Measurements from ENCODE around the gene ZNF71. TPM values are rescaled to one million over a fixed set of nuclear protein-coding genes. Genes with fewer than 3 reads are reported as not detected.

The ZNF71 gene
- total RNA-seq, 1 experiment from 2014 or later, result 8.0 TPM

DNA sequence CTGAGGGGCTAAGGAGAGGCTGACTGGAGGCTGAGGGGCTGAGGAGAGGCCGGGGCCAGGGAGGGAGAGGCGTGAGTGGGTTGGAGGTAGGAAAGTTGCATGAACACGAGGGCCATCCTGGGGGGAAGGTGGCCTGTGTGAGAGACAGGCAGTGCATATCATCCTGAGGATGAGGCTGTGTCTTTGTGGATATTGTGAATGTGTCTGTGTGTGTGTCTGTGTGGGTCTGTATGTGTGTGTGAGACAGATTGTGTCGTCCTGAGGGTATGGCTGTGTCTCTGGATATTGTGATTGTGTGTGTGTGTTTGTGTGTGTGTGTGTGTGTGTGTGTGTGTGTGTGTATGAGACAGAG is 422 bp downstream of the ZNF71 start (continued):
- TF ChIP-seq, protein P1, sequence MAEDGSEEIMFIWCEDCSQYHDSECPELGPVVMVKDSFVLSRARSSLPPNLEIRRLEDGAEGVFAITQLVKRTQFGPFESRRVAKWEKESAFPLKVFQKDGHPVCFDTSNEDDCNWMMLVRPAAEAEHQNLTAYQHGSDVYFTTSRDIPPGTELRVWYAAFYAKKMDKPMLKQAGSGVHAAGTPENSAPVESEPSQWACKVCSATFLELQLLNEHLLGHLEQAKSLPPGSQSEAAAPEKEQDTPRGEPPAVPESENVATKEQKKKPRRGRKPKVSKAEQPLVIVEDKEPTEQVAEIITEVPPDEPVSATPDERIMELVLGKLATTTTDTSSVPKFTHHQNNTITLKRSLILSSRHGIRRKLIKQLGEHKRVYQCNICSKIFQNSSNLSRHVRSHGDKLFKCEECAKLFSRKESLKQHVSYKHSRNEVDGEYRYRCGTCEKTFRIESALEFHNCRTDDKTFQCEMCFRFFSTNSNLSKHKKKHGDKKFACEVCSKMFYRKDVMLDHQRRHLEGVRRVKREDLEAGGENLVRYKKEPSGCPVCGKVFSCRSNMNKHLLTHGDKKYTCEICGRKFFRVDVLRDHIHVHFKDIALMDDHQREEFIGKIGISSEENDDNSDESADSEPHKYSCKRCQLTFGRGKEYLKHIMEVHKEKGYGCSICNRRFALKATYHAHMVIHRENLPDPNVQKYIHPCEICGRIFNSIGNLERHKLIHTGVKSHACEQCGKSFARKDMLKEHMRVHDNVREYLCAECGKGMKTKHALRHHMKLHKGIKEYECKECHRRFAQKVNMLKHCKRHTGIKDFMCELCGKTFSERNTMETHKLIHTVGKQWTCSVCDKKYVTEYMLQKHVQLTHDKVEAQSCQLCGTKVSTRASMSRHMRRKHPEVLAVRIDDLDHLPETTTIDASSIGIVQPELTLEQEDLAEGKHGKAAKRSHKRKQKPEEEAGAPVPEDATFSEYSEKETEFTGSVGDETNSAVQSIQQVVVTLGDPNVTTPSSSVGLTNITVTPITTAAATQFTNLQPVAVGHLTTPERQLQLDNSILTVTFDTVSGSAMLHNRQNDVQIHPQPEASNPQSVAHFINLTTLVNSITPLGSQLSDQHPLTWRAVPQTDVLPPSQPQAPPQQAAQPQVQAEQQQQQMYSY (CRISPR knock-in tag; IDR thresholded peaks at IDR 0.05), result no peak
- TF ChIP-seq NR2C2 (CRISPR knock-in tag; IDR thresholded peaks at IDR 0.05) (no peak), JAZF1 (CRISPR knock-in tag; IDR thresholded peaks at IDR 0.05) (no peak)

DNA sequence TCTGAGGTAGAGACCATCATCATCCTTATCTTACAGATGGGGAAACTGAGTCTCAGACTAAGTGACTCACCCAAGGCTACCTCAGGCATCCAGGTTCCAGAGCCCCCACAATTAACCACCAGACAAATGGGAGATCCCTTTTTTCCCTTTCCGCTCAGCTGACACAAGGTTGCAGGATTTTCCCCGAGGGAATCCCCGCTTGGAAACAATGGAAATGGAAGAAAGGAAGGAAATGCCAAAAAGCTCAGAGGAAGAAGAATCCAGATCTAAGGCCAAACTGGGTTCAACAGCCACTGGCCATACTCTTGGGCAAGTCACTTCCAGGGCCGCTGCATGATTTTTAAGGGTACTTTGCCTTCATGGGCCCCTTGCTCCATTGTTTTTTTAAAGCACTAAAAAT is 1.6 kb downstream of the ZNF71 start:
- no peak for TF ChIP-seq SMAD4 (CRISPR knock-in tag; IDR thresholded peaks at IDR 0.05)
- TF ChIP-seq ZNF317 (CRISPR knock-in tag; IDR thresholded peaks at IDR 0.05; ENCODE audit: borderline replicate concordance, low read depth), result no peak
- no peak for TF ChIP-seq HMGA2 (CRISPR knock-in tag; IDR thresholded peaks at IDR 0.05)
- TF ChIP-seq, protein P2, sequence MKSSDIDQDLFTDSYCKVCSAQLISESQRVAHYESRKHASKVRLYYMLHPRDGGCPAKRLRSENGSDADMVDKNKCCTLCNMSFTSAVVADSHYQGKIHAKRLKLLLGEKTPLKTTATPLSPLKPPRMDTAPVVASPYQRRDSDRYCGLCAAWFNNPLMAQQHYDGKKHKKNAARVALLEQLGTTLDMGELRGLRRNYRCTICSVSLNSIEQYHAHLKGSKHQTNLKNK (CRISPR knock-in tag; IDR thresholded peaks at IDR 0.05), result no peak
- no peak for TF ChIP-seq RELA (CRISPR knock-in tag; IDR thresholded peaks at IDR 0.05; ENCODE audit: borderline replicate concordance)
- TF ChIP-seq OVOL2 (CRISPR knock-in tag; IDR thresholded peaks at IDR 0.05; ENCODE audit: borderline replicate concordance), result no peak
- TF ChIP-seq, protein P3, sequence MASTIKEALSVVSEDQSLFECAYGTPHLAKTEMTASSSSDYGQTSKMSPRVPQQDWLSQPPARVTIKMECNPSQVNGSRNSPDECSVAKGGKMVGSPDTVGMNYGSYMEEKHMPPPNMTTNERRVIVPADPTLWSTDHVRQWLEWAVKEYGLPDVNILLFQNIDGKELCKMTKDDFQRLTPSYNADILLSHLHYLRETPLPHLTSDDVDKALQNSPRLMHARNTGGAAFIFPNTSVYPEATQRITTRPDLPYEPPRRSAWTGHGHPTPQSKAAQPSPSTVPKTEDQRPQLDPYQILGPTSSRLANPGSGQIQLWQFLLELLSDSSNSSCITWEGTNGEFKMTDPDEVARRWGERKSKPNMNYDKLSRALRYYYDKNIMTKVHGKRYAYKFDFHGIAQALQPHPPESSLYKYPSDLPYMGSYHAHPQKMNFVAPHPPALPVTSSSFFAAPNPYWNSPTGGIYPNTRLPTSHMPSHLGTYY (CRISPR knock-in tag; IDR thresholded peaks at IDR 0.05), result no peak
- no peak for TF ChIP-seq NFYB (CRISPR knock-in tag; conservative IDR thresholded peaks at IDR 0.05; ENCODE audit: low read depth)
- TF ChIP-seq NR3C1 (CRISPR knock-in tag; conservative IDR thresholded peaks at IDR 0.05; ENCODE audit: low read depth), result no peak
- TF ChIP-seq, protein P4, sequence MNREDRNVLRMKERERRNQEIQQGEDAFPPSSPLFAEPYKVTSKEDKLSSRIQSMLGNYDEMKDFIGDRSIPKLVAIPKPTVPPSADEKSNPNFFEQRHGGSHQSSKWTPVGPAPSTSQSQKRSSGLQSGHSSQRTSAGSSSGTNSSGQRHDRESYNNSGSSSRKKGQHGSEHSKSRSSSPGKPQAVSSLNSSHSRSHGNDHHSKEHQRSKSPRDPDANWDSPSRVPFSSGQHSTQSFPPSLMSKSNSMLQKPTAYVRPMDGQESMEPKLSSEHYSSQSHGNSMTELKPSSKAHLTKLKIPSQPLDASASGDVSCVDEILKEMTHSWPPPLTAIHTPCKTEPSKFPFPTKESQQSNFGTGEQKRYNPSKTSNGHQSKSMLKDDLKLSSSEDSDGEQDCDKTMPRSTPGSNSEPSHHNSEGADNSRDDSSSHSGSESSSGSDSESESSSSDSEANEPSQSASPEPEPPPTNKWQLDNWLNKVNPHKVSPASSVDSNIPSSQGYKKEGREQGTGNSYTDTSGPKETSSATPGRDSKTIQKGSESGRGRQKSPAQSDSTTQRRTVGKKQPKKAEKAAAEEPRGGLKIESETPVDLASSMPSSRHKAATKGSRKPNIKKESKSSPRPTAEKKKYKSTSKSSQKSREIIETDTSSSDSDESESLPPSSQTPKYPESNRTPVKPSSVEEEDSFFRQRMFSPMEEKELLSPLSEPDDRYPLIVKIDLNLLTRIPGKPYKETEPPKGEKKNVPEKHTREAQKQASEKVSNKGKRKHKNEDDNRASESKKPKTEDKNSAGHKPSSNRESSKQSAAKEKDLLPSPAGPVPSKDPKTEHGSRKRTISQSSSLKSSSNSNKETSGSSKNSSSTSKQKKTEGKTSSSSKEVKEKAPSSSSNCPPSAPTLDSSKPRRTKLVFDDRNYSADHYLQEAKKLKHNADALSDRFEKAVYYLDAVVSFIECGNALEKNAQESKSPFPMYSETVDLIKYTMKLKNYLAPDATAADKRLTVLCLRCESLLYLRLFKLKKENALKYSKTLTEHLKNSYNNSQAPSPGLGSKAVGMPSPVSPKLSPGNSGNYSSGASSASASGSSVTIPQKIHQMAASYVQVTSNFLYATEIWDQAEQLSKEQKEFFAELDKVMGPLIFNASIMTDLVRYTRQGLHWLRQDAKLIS (CRISPR knock-in tag; IDR thresholded peaks at IDR 0.05; ENCODE audit: borderline replicate concordance), result no peak
- Mint-ChIP-seq H3K4me1 (peaks cover 11% of the 10 kb centered on the region), H3K36me3 (peaks cover 24% of the 10 kb centered on the region), H3K9me3 (peaks cover 33% of the 10 kb centered on the region), H3K27me3 (ENCODE audit: low read depth) (peaks cover 19% of the 10 kb centered on the region), H3K4me3 (peak overlapping the region; percentile 92), H3K27ac (no peak overlapping the region)
- ChIA-PET CTCF (no interaction called here), POLR2A (no interaction called here)
- ATAC-seq, result no peak
- no peak for DNase-seq (ENCODE audit: low spot score)

DNA sequence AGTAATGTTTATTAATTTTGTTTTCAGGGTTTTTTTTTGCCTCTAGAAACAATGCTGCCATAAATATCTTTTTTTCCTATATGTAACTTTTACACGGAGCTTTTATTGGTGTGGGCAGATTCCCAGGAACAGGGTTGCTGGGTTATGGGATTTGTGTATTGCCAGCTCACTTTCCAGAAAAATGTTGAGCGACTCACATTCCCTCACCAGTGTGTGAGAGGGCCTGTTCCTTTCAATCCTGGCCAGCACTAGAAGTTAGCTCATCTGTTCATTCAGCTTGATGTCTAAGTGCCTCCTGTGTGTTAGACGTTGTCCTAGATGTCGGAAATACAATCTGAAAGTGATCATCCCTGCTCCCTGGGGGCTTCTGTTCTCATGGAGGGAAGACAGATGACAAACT is 2.6 kb downstream of the ZNF71 start:
- Mint-ChIP-seq H3K4me3 (no peak overlapping the region), H3K4me1 (peaks cover 11% of the 10 kb centered on the region), H3K27me3 (ENCODE audit: low read depth) (peaks cover 14% of the 10 kb centered on the region), H3K36me3 (peaks cover 34% of the 10 kb centered on the region), H3K9me3 (peaks cover 29% of the 10 kb centered on the region), H3K27ac (no peak overlapping the region)
- ChIA-PET CTCF (no interaction called here), POLR2A (no interaction called here)
- ATAC-seq (no peak), DNase-seq (ENCODE audit: low spot score) (no peak)
- no peak for TF ChIP-seq TEAD1 (CRISPR knock-in tag; IDR thresholded peaks at IDR 0.05)

All from WTC11 (cell line).